Measurements from ENCODE around the gene CENPF. TPM values are rescaled to one million over a fixed set of nuclear protein-coding genes. Genes with fewer than 3 reads are reported as not detected.
A peak's percentile ranks its signal among the peaks of the same experiment; 100 is the strongest.

The CENPF gene
- total RNA-seq, 1 experiment from 2014 or later = 123 TPM

GRCh38 chr1:214621236-214621635 lies 18.2 kb downstream of the CENPF start:
- no peak for DNase-seq (ENCODE audit: low read depth)

DNA sequence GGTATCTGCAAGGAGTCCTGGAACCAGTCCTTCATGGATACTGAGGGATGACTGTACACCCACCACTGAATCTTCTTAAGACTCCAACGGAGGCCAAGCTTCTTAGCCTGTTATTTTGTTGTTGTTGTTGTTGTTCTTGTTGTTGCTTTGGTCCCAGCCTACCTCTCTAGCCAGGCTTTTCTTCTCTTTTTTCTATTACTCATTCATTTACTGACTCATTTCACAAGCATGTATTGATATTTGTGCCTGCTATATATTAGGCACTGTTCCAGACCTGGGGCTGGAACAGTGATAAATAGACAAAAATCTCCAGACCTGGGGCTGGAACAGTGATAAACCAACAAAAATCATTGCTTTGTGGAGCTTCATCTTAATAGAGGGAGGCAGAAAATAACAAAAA lies 20.4 kb downstream of the CENPF start:
- peak; percentile 33 for DNase-seq (ENCODE audit: low read depth)

DNA sequence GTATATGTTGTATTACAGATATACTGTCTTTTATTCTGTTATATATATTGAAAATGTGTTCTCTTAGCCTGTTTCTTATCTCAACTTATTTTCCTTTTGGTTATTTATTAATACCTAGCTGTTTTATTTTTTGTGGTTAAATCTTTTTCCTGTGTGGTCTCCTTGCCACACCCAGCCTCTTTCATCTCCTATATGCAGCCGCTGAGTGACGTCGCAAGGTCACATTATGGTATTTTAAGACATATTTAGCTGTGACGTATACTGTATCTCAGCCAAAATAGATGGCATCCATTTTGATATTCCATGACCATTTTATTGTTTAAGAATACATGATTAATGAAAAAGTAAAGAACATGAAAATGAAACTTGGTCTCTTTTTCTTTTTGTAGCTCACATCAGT lies 29.1 kb downstream of the CENPF start:
- DNase-seq (ENCODE audit: low read depth) = no peak

GRCh38 chr1:214633686-214634085 lies 30.7 kb downstream of the CENPF start:
- no peak for DNase-seq (ENCODE audit: low read depth)

- no peak for DNase-seq (ENCODE audit: low read depth)
Measured at GRCh38 chr1:214634267-214634666, 31.3 kb downstream of the CENPF start.

DNA sequence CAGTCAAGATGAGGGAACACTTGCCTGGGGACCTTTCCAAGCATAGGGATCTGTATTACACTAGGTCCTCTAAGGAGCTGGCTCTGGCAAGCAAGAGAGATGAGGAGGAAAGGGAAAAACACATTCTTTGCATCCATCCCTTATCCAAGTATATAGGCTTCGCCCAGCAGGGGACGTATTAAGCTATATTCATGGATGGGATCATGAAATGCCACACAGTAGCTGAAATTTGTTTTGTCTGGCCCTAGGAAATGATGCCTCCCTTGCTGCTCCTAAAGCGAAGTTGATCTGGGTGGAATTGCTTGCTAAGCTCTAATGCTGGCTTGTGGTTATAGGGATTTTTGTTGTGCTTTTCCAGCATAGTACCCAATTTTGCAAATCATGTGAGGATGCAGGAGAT lies 32.1 kb downstream of the CENPF start:
- DNase-seq (ENCODE audit: low read depth) = no peak

GRCh38 chr1:214635506-214635905 lies 32.5 kb downstream of the CENPF start:
- no peak for DNase-seq (ENCODE audit: low read depth)

DNA sequence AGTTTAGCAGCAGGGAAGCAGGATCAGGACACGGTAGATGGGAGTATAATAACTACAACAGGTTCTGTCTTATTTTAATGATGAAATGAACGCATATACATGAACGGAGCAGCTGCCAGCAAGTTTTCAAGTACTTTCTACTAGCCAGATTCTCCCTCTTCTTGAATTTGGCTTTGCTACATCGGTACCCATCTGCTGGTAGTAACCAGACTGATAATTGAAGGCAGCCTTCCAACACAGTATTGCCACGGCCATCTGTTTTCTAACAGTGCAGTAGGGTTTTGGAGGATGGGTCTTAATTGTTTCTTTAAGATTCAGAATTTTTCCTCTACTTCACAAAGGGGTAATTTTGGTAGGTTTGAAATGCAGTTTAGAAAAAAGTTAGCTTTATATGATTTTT lies 33.4 kb downstream of the CENPF start:
- no peak for DNase-seq (ENCODE audit: low read depth)

- DNase-seq (ENCODE audit: low read depth) = no peak
Measured at GRCh38 chr1:214637125-214637524, 34.1 kb downstream of the CENPF start.

DNA sequence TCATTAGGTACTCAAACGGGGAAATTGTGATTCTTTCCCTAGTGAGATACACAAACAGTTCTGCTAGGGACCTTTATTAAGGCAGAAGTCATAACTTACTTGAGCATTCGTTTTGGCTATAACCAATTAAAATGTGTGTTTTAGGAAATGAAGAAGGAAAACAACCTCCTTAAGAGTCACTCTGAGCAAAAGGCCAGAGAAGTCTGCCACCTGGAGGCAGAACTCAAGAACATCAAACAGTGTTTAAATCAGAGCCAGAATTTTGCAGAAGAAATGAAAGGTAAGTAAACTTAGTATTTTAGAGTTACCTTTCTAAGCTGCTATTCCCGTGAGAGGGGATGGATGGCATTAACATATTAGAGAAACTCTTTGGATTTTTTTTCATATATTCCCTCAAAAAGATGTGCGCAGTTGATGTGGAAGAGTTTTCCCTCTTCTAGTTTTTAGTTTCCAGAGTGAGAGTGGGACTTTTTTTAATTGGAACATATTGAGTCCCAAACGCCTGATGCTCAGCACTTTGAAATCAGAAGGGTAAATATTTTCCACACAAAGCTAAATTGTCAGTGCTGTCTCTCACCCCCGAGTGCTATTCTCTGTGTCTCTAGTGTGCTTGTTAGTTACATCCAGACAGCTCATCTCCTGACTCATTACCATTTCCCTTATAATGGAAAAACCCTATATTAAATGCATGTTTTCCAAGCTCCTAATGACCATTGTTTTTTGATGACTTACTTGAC lies 34.9 kb downstream of the CENPF start:
- DNase-seq (ENCODE audit: low read depth) = peak; percentile 40

- no peak for DNase-seq (ENCODE audit: low read depth)
Measured at GRCh38 chr1:214638459-214638807, 35.4 kb downstream of the CENPF start.

DNA sequence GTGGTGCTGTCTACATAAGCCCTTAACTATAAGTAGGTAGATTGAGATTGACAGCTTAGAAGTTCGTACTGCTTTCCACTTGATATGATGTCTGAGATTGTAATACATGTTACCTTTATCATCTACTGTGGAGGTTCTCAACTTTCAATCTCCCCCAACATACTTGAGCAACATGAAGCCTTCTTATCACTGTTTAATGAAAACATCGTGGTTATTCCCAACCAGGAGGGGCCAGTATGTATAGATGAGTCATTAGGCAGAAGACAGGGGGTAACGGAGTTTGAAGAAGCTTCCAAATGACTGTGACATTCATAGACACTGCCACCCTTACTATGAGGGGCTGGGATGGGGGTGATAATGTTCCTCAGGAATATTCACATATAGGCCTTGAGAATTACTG lies 36.0 kb downstream of the CENPF start:
- DNase-seq (ENCODE audit: low read depth) = no peak

DNA sequence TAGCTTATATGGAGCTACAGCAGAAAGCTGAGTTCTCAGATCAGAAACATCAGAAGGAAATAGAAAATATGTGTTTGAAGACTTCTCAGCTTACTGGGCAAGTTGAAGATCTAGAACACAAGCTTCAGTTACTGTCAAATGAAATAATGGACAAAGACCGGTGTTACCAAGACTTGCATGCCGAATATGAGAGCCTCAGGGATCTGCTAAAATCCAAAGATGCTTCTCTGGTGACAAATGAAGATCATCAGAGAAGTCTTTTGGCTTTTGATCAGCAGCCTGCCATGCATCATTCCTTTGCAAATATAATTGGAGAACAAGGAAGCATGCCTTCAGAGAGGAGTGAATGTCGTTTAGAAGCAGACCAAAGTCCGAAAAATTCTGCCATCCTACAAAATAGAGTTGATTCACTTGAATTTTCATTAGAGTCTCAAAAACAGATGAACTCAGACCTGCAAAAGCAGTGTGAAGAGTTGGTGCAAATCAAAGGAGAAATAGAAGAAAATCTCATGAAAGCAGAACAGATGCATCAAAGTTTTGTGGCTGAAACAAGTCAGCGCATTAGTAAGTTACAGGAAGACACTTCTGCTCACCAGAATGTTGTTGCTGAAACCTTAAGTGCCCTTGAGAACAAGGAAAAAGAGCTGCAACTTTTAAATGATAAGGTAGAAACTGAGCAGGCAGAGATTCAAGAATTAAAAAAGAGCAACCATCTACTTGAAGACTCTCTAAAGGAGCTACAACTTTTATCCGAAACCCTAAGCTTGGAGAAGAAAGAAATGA lies 37.6 kb downstream of the CENPF start:
- DNase-seq (ENCODE audit: low read depth) = no peak

DNA sequence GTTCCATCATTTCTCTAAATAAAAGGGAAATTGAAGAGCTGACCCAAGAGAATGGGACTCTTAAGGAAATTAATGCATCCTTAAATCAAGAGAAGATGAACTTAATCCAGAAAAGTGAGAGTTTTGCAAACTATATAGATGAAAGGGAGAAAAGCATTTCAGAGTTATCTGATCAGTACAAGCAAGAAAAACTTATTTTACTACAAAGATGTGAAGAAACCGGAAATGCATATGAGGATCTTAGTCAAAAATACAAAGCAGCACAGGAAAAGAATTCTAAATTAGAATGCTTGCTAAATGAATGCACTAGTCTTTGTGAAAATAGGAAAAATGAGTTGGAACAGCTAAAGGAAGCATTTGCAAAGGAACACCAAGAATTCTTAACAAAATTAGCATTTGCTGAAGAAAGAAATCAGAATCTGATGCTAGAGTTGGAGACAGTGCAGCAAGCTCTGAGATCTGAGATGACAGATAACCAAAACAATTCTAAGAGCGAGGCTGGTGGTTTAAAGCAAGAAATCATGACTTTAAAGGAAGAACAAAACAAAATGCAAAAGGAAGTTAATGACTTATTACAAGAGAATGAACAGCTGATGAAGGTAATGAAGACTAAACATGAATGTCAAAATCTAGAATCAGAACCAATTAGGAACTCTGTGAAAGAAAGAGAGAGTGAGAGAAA lies 38.4 kb downstream of the CENPF start:
- no peak for DNase-seq (ENCODE audit: low read depth)

- no peak for DNase-seq (ENCODE audit: low read depth)
Measured at GRCh38 chr1:214643030-214643429, 40.0 kb downstream of the CENPF start.

GRCh38 chr1:214645712-214646111 lies 42.7 kb downstream of the CENPF start:
- DNase-seq (ENCODE audit: low read depth) = no peak

- DNase-seq (ENCODE audit: low read depth) = no peak
Measured at GRCh38 chr1:214648801-214649200, 45.8 kb downstream of the CENPF start.

DNA sequence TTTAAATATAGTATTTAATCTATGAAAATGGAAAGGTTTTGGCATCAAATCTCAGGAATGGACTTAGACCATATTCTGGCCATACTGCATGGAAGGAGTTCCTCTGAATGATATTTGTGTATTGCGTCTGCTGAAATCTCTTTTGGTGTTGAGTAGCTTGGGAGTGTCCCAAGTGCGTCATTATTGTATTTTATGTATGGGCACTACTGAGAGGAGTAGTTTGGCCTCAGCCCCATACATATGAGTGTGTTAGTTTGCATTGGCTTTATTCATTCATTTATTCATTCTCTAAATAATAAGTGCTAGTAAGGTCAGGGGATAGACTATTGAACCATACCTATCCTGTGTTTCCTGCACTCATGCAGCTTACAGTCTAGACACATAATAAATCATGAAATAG lies 46.6 kb downstream of the CENPF start:
- no peak for DNase-seq (ENCODE audit: low read depth)

- DNase-seq (ENCODE audit: low read depth) = no peak
Measured at GRCh38 chr1:214650664-214651063, 47.7 kb downstream of the CENPF start.

DNA sequence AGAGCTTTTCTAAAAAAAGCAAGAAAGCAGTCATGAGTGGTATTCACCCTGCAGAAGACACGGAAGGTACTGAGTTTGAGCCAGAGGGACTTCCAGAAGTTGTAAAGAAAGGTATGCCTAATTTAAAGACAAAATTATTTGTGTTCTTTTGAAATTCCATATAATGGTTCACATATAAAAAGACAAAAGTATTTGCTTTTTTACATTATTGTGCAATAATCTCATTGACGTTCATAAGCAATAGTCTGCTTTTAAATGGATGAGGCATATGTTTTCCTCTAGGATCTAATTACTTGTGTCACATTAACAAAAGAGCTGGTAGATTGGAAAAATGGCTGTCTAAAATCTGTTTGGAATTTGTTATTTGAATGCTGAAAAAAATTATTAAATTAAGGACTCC lies 54.3 kb downstream of the CENPF start:
- no peak for DNase-seq (ENCODE audit: low read depth)

DNA sequence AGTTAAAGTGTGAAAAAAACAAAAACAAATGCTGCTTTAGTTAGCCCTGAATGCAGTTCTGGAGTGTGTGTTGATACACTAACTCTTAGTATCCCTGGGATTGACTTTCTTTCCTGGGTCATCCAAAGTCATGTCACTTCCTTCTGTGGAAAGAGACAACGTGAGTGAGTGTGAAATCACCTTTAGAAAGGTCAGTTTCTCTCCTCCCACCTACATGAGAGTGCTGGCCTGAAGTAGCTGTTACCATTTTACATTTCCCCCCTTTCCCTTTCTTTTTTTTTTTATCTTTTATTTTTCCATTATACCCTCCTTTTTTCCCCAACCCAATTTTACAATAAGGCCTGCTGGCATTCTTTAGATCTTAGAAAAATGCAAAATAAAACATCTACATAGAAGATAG lies 55.2 kb downstream of the CENPF start:
- no peak for DNase-seq (ENCODE audit: low read depth)

DNA sequence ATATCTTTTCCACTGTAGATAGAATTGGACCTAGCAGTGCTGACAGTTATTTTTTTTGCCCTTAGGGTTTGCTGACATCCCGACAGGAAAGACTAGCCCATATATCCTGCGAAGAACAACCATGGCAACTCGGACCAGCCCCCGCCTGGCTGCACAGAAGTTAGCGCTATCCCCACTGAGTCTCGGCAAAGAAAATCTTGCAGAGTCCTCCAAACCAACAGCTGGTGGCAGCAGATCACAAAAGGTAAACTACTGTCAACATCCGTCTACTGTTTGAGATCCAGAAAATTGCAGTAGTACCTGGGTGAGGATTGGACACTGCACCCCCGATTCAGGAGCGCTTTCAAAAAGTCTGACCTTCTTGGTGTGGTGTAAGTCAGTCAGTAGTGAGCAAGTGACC lies 55.8 kb downstream of the CENPF start:
- DNase-seq (ENCODE audit: low read depth) = no peak

- no peak for DNase-seq (ENCODE audit: low read depth)
Measured at GRCh38 chr1:214660190-214660589, 57.2 kb downstream of the CENPF start.
